ENCODE results near the gene TSEN34.
A peak's percentile ranks its signal among the peaks of the same experiment; 100 is the strongest.
"Not testable (repeated sequence)": the region's sequence is repeated elsewhere in the genome, so short reads cannot be mapped to it uniquely, and the experiment has no call there.

The TSEN34 gene

GRCh38 chr19:54209058-54209810, 18.1 kb downstream of the TSEN34 start:
- no peak for DNase-seq (ENCODE audit: low spot score)

- DNase-seq (ENCODE audit: low spot score): no peak
These were observed 18.8 kb downstream of the TSEN34 start for GRCh38 chr19:54209811-54210494.

- DNase-seq (ENCODE audit: low spot score): no peak
These were observed 20.1 kb downstream of the TSEN34 start for GRCh38 chr19:54211235-54211634.

GRCh38 chr19:54214217-54214616, 23.1 kb downstream of the TSEN34 start:
- DNase-seq (ENCODE audit: low spot score): not testable (repeated sequence)

- DNase-seq (ENCODE audit: low spot score): not testable (repeated sequence)
These were observed 23.6 kb downstream of the TSEN34 start for GRCh38 chr19:54214734-54215133.

GRCh38 chr19:54216869-54217268, 25.8 kb downstream of the TSEN34 start:
- no peak for DNase-seq (ENCODE audit: low spot score)

- not testable (repeated sequence) for DNase-seq (ENCODE audit: low spot score)
These were observed 26.6 kb downstream of the TSEN34 start for GRCh38 chr19:54217517-54218247.

- DNase-seq (ENCODE audit: low spot score): no peak
These were observed 27.2 kb downstream of the TSEN34 start for GRCh38 chr19:54218259-54218658.

- no peak for DNase-seq (ENCODE audit: low spot score)
These were observed 28.0 kb downstream of the TSEN34 start for GRCh38 chr19:54218960-54219661.

- DNase-seq (ENCODE audit: low spot score): not testable (repeated sequence)
These were observed 28.6 kb downstream of the TSEN34 start for GRCh38 chr19:54219702-54220101.

GRCh38 chr19:54221947-54222346, 30.8 kb downstream of the TSEN34 start:
- DNase-seq (ENCODE audit: low spot score): not testable (repeated sequence)

GRCh38 chr19:54222474-54223276, 31.6 kb downstream of the TSEN34 start, which contains the start of gene LILRB3:
Gene LILRB3 (minus strand): TSS chr19:54223007. CDS start chr19:54222976, 31 bp downstream.
- DNase-seq (ENCODE audit: low spot score): not testable (repeated sequence)

- not testable (repeated sequence) for DNase-seq (ENCODE audit: low spot score)
These were observed 32.3 kb downstream of the TSEN34 start for GRCh38 chr19:54223277-54223936.

- not testable (repeated sequence) for DNase-seq (ENCODE audit: low spot score)
These were observed 32.8 kb downstream of the TSEN34 start for GRCh38 chr19:54223937-54224281.

GRCh38 chr19:54224619-54225018, 33.5 kb downstream of the TSEN34 start:
- not testable (repeated sequence) for DNase-seq (ENCODE audit: low spot score)

- no peak for DNase-seq (ENCODE audit: low spot score)
These were observed 38.0 kb downstream of the TSEN34 start for GRCh38 chr19:54229146-54229545.

GRCh38 chr19:54230031-54230430, 38.9 kb downstream of the TSEN34 start:
- DNase-seq (ENCODE audit: low spot score): no peak

- DNase-seq (ENCODE audit: low spot score): peak; percentile 81
These were observed 40.2 kb downstream of the TSEN34 start for GRCh38 chr19:54231077-54231931.

- no peak for DNase-seq (ENCODE audit: low spot score)
These were observed 42.8 kb downstream of the TSEN34 start for GRCh38 chr19:54233941-54234340.

All from kidney capillary endothelial cell (primary cell).